HUES48 (cell line): Measurements from ENCODE around the gene MARCKS.
"Not testable (repeated sequence)": the region's sequence is repeated elsewhere in the genome, so short reads cannot be mapped to it uniquely, and the experiment has no call there.

Experiments
- H3K27ac ChIP-seq: one replicate; pipeline ENCODE4 v1.7.0; 2013; ENCODE audit warnings: low read depth, low read length, inconsistent platforms
- H3K27me3 ChIP-seq: 2 replicates; pipeline ENCODE4 v1.6.1; 2013; ENCODE audit warnings: mild to moderate bottlenecking, low read length; ENCODE audit not compliant: control insufficient read depth, insufficient read depth
- H3K36me3 ChIP-seq: 2 replicates; pipeline ENCODE4 v1.6.1; 2013; ENCODE audit warnings: low read length; ENCODE audit not compliant: control insufficient read depth, insufficient read depth
- H3K4me1 ChIP-seq: 2 replicates; pipeline ENCODE4 v1.6.1; 2013; ENCODE audit warnings: mild to moderate bottlenecking, low read length; ENCODE audit not compliant: control insufficient read depth, insufficient read depth
- H3K4me3 ChIP-seq: 2 replicates; pipeline ENCODE4 v1.5.1; 2013; ENCODE audit warnings: mild to moderate bottlenecking, low read depth, low read length
- H3K9ac ChIP-seq: 2 replicates; pipeline ENCODE4 v1.6.1; 2013; ENCODE audit warnings: mild to moderate bottlenecking, low read depth, low read length, moderate library complexity
- H3K9me3 ChIP-seq: 2 replicates; pipeline ENCODE4 v1.6.1; 2013; ENCODE audit warnings: low read length; ENCODE audit not compliant: control insufficient read depth, insufficient read depth

MARCKS gene

GRCh38 chr6:113909224-113909856, 52.2 kb downstream of the MARCKS start:
- no peaks in the 10 kb centered on the region for H3K27me3 ChIP-seq
- H3K9ac ChIP-seq = no peak overlapping the region
- no peaks in the 10 kb centered on the region for H3K36me3 ChIP-seq
- no peaks in the 10 kb centered on the region; the same call in 1 of the 2 replicates for H3K4me1 ChIP-seq
- H3K4me3 ChIP-seq = no peak overlapping the region
- no peak overlapping the region for H3K27ac ChIP-seq
- no peaks in the 10 kb centered on the region for H3K9me3 ChIP-seq

DNA sequence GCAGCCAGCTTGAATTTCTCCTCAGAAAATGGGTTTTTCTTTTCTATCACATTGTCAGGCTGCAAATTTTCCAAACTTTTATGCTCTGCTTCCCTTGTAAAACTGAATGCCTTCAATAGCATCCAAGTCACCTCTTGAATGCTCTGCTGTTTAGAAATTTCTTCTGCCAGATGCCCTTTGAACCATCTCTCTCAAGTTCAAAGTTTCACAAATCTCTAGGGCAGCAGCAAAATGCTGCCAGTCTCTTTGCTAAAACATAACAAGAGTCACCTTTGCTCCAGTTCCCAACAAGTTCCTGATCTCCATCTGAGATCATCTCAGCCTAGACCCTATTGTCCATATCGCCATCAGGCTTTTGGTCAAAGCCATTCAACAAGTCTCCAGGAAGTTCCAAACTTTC, 53.1 kb downstream of the MARCKS start:
- not testable (repeated sequence) for H3K9ac ChIP-seq, H3K4me3 ChIP-seq, H3K27me3 ChIP-seq, H3K27ac ChIP-seq, H3K4me1 ChIP-seq, H3K9me3 ChIP-seq, H3K36me3 ChIP-seq
